NT2/D1 (cell line): ENCODE results near the gene CCND2.

Experiments used
- DNase-seq: peaks from one replicate; pipeline ENCODE4 v3.0.0-alpha.2; 2011; ENCODE audit warnings: low read depth, low spot score
- H3K27me3 ChIP-seq: 2 replicates; pipeline ENCODE4 v1.6.0; 2011; ENCODE audit warnings: mild to moderate bottlenecking; ENCODE audit not compliant: insufficient read length, insufficient read depth
- H3K36me3 ChIP-seq: 2 replicates; pipeline ENCODE4 v1.6.1; 2011; ENCODE audit warnings: mild to moderate bottlenecking, low read length, mixed read lengths; ENCODE audit not compliant: insufficient read depth, insufficient read length
- H3K4me1 ChIP-seq: 2 replicates; pipeline ENCODE4 v1.5.1; 2011; ENCODE audit not compliant: insufficient read depth, insufficient read length
- H3K4me3 ChIP-seq: 2 replicates; pipeline ENCODE4 v1.5.1; 2011; ENCODE audit warnings: low read depth; ENCODE audit not compliant: insufficient read length
- H3K9ac ChIP-seq: 2 replicates; pipeline ENCODE4 v1.6.0; 2011; ENCODE audit warnings: low read depth; ENCODE audit not compliant: insufficient read length
- H3K9me3 ChIP-seq: 2 replicates; pipeline ENCODE4 v1.5.1; 2011; ENCODE audit warnings: mild to moderate bottlenecking, low read length; ENCODE audit not compliant: insufficient read depth
- SUZ12 ChIP-seq: IDR thresholded peaks from 2 replicates; pipeline ENCODE4 v1.6.1; 2011; ENCODE audit not compliant: insufficient read length, insufficient read depth; ENCODE audit errors: extremely low read depth
- YY1 ChIP-seq: IDR thresholded peaks from 2 replicates; pipeline ENCODE4 v1.6.1; 2011; ENCODE audit not compliant: insufficient read length, insufficient read depth
- ZNF274 ChIP-seq: IDR thresholded peaks from 2 replicates; pipeline ENCODE4 v1.6.1; 2011; ENCODE audit warnings: mild to moderate bottlenecking, low read depth, low read length

The CCND2 gene

GRCh38 chr12:4256043-4256826 lies 17.3 kb upstream of the CCND2 start:
- Histone ChIP-seq H3K9ac (no peak overlapping the region), H3K4me3 (no peak overlapping the region), H3K36me3 (no peaks in the 10 kb centered on the region), H3K27me3 (peaks cover 5% of the 10 kb centered on the region), H3K4me1 (peaks cover 4% of the 10 kb centered on the region), H3K9me3 (peaks cover 7% of the 10 kb centered on the region)
- DNase-seq: no peak
- TF ChIP-seq YY1 (no peak), SUZ12 (no peak), ZNF274 (no peak)

- H3K9ac ChIP-seq: no peak overlapping the region
- peaks cover 5% of the 10 kb centered on the region for H3K27me3 ChIP-seq
- peaks cover 4% of the 10 kb centered on the region for H3K4me1 ChIP-seq
- DNase-seq: no peak
- no peak overlapping the region for H3K4me3 ChIP-seq
- TF ChIP-seq YY1: no peak
- no peak for TF ChIP-seq ZNF274
- no peak for TF ChIP-seq SUZ12
- H3K36me3 ChIP-seq: no peaks in the 10 kb centered on the region
- H3K9me3 ChIP-seq: peaks cover 15% of the 10 kb centered on the region
Measured at GRCh38 chr12:4257442-4257841, 16.1 kb upstream of the CCND2 start.

GRCh38 chr12:4259099-4259498 lies 14.5 kb upstream of the CCND2 start:
- Histone ChIP-seq H3K9ac (no peak overlapping the region), H3K4me1 (no peaks in the 10 kb centered on the region), H3K4me3 (no peak overlapping the region), H3K36me3 (no peaks in the 10 kb centered on the region), H3K27me3 (peaks cover 8% of the 10 kb centered on the region), H3K9me3 (peaks cover 15% of the 10 kb centered on the region)
- TF ChIP-seq ZNF274: no peak
- TF ChIP-seq SUZ12: no peak
- TF ChIP-seq YY1: no peak
- DNase-seq: no peak

GRCh38 chr12:4261655-4262054 lies 11.9 kb upstream of the CCND2 start:
- no peak overlapping the region for H3K4me3 ChIP-seq
- peaks cover 15% of the 10 kb centered on the region for H3K9me3 ChIP-seq
- H3K27me3 ChIP-seq: peaks cover 32% of the 10 kb centered on the region
- no peak for TF ChIP-seq YY1
- no peak for TF ChIP-seq SUZ12
- TF ChIP-seq ZNF274: no peak
- H3K36me3 ChIP-seq: no peaks in the 10 kb centered on the region
- H3K9ac ChIP-seq: no peak overlapping the region
- H3K4me1 ChIP-seq: no peaks in the 10 kb centered on the region
- DNase-seq: no peak

GRCh38 chr12:4265280-4265679 lies 8.3 kb upstream of the CCND2 start:
- H3K4me3 ChIP-seq: no peak overlapping the region
- no peak for DNase-seq
- H3K9me3 ChIP-seq: peaks cover 15% of the 10 kb centered on the region
- H3K27me3 ChIP-seq: peaks cover 65% of the 10 kb centered on the region
- TF ChIP-seq SUZ12 (no peak), YY1 (no peak), ZNF274 (no peak)
- no peaks in the 10 kb centered on the region for H3K36me3 ChIP-seq
- peaks cover 5% of the 10 kb centered on the region for H3K4me1 ChIP-seq
- H3K9ac ChIP-seq: no peak overlapping the region

- no peak for DNase-seq
- no peak overlapping the region for H3K9ac ChIP-seq
- peaks cover 79% of the 10 kb centered on the region for H3K27me3 ChIP-seq
- H3K4me1 ChIP-seq: peaks cover 5% of the 10 kb centered on the region
- H3K4me3 ChIP-seq: no peak overlapping the region
- TF ChIP-seq YY1 (no peak), SUZ12 (no peak), ZNF274 (no peak)
- peaks cover under 1% of the 10 kb centered on the region; the same call in 1 of the 2 replicates for H3K9me3 ChIP-seq
- H3K36me3 ChIP-seq: no peaks in the 10 kb centered on the region
Measured at GRCh38 chr12:4266990-4267389, 6.6 kb upstream of the CCND2 start.

GRCh38 chr12:4267704-4268328 lies 5.7 kb upstream of the CCND2 start:
- H3K36me3 ChIP-seq: no peaks in the 10 kb centered on the region
- H3K27me3 ChIP-seq: peaks cover 86% of the 10 kb centered on the region
- no peak for DNase-seq
- no peaks in the 10 kb centered on the region for H3K9me3 ChIP-seq
- no peak overlapping the region for H3K9ac ChIP-seq
- peaks cover 11% of the 10 kb centered on the region for H3K4me1 ChIP-seq
- H3K4me3 ChIP-seq: no peak overlapping the region
- TF ChIP-seq ZNF274 (no peak), SUZ12 (no peak), YY1 (no peak)
